GM10847 (cell line): ENCODE results near the gene KCNAB1.

Source experiments
- POLR2A ChIP-seq: IDR thresholded peaks from 2 replicates; pipeline ENCODE4 v1.6.1; 2011; ENCODE audit not compliant: insufficient read length; ENCODE audit errors: extremely low read depth

KCNAB1 gene

GRCh38 chr3:156536524-156537316 lies 416.3 kb downstream of the KCNAB1 start:
- TF ChIP-seq POLR2A: no peak

GRCh38 chr3:156539051-156539450 lies 418.7 kb downstream of the KCNAB1 start:
- no peak for TF ChIP-seq POLR2A

- no peak for TF ChIP-seq POLR2A
These were observed 419.4 kb downstream of the KCNAB1 start for GRCh38 chr3:156539802-156540201.

- TF ChIP-seq POLR2A: no peak
These were observed 422.0 kb downstream of the KCNAB1 start for GRCh38 chr3:156542101-156543042.

DNA sequence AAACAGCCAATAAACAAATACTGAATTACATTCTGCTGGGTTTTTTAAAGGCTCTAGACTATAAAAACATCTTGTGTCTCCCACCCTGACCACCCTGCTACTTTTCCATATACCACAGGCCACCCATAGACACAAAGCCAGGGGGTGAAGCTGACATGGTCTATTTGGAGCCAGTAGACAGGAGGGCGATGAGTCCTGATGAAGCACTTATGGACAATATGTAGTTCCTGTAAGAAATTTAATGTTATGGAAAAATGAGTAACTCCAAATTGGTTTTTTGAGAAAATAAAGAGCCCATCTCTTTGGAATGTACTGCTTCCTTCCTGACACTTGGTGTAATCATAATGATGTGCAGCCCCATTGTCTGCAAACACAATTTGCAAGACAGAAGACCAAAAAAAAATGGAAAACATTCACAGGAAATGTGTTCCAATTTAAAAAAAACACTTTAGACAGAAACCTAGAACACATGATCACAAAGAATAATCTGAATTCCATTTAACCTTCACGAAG lies 422.7 kb downstream of the KCNAB1 start:
- TF ChIP-seq POLR2A: no peak

GRCh38 chr3:156547637-156548036 lies 427.3 kb downstream of the KCNAB1 start:
- TF ChIP-seq POLR2A: no peak

- TF ChIP-seq POLR2A: no peak
These were observed 427.8 kb downstream of the KCNAB1 start for GRCh38 chr3:156548041-156548687.

- TF ChIP-seq POLR2A: no peak
These were observed 428.5 kb downstream of the KCNAB1 start for GRCh38 chr3:156548902-156549301.

DNA sequence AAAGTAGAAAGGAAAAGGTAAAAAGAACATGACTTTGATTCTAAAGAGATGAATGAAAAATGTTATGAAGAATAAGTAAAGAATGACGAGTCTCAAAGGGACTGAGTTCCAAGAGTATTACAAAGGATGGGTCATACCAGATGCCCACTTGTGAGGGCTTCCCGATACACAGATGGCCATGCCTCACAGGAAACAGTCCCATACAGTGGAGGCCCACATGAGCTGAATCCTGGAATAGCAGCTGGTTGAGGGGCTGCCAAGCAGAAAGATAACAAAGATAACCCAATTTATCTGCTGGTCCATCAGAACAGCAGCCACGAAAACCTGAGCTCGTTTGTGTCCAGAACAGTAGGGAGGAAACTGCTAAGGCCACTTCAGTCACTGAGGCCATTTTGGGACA lies 430.9 kb downstream of the KCNAB1 start:
- no peak for TF ChIP-seq POLR2A

GRCh38 chr3:156551746-156552145 lies 431.4 kb downstream of the KCNAB1 start:
- no peak for TF ChIP-seq POLR2A

- no peak for TF ChIP-seq POLR2A
These were observed 432.6 kb downstream of the KCNAB1 start for GRCh38 chr3:156552973-156553372.

DNA sequence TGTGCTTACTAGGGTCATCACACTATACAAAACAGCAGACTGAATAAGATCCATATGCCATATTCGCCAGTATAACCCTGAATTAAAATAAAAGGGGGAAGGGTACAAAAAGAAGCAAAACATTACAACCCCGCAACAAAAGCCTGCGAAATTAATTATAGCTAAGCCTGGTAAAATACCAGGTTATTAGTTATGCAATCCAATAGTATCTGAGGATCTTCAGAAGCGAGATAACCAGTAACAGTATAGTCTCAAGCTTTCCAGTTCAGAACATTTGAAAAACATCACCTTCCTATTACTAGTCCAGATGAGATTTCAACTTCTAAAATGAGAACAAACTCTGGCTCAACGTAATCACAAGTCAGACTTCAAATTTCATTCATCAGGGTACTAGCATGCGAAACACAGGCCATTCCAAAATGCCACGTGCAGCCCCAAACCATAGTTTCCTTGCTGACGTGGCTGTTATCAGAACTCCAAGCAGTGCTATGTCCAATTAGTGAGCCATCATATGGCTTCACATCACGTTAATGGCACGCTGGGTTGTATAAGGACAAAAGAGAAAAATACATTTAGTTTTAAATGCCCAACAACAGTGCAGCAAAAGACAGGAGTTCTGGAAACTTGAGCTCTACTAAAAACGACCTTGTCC lies 433.5 kb downstream of the KCNAB1 start:
- no peak for TF ChIP-seq POLR2A

- no peak for TF ChIP-seq POLR2A
These were observed 434.1 kb downstream of the KCNAB1 start for GRCh38 chr3:156554515-156554841.

- peak; percentile 76 for TF ChIP-seq POLR2A
These were observed 434.7 kb downstream of the KCNAB1 start, which contains the start of gene SSR3 for GRCh38 chr3:156554842-156555687. SSR3 (minus strand) TSS chr3:156555117; CDS start chr3:156555089, 28 bp downstream.
